SK-N-SH (cell line): Measurements from ENCODE around the gene BBIP1. TPM values are rescaled to one million over a fixed set of nuclear protein-coding genes. Genes with fewer than 3 reads are reported as not detected.

Experiments used
- CTCF ChIA-PET: fragments of 300-600, 350-600 bp; formaldehyde crosslinking; extraction: SDS; loops from one replicate; lab custom pipeline; 2021; lab: Yijun Ruan, JAX
- POLR2A ChIA-PET: fragments of 350-600 bp; sonication (Branson Sonifier 250); formaldehyde crosslinking; extraction: SDS; loops from one replicate; lab custom pipeline; 2020; ENCODE audit warnings: antibody characterized with exemption, inconsistent platforms; lab: Yijun Ruan, JAX
- DNase-seq: peaks from one replicate; pipeline ENCODE4 v3.0.0; 2012
- H2AFZ ChIP-seq: fragments of 200-600 bp; sonication (generic); 2 replicates; pipeline ENCODE4 v1.8.1; 2016; ENCODE audit warnings: antibody characterized with exemption, mild to moderate bottlenecking, low read depth
- H3F3A ChIP-seq: fragments of 200-600 bp; sonication (generic); replicated peaks from 2 replicates; pipeline ENCODE3; 2016; ENCODE audit warnings: antibody characterized with exemption, mild to moderate bottlenecking; ENCODE audit not compliant: insufficient read depth
- H3K27ac ChIP-seq, 2 experiments: fragments of 200-500 bp in 1 of 2; fragments of 200-600 bp in 1 of 2; sonication (Bioruptor generic) in 1 of 2; sonication (generic), shearing (Covaris generic) in 1 of 2; 2 replicates each; pipeline versions ENCODE4 v1.5.1 to v1.6.1; 2014 to 2016; ENCODE audit warnings: low read depth in 2 of 2, inconsistent platforms in 1 of 2, low read length in 1 of 2, mild to moderate bottlenecking in 1 of 2, mixed read lengths in 1 of 2
- H3K27me3 ChIP-seq: fragments of 200-600 bp; sonication (generic), shearing (Covaris generic); 2 replicates; pipeline ENCODE4 v1.6.1; 2016; ENCODE audit warnings: mixed run types; ENCODE audit not compliant: insufficient read depth
- H3K36me3 ChIP-seq, 2 experiments: fragments of 200-500 bp in 1 of 2; fragments of 200-600 bp in 1 of 2; sonication (Bioruptor generic) in 1 of 2; sonication (generic) in 1 of 2; replicated peaks in 1 of 2; 2 replicates each; pipeline versions ENCODE3 to v1.5.1; 2014 to 2016; ENCODE audit warnings: low read length in 1 of 2, mild to moderate bottlenecking in 1 of 2; ENCODE audit not compliant: insufficient read depth in 2 of 2, control insufficient read depth in 1 of 2
- H3K4me1 ChIP-seq, 2 experiments: fragments of 200-500 bp in 1 of 2; fragments of 200-600 bp in 1 of 2; sonication (Bioruptor generic) in 1 of 2; sonication (generic), shearing (Covaris generic) in 1 of 2; 2 replicates each; pipeline versions ENCODE4 v1.5.1 to v1.6.1; 2014 to 2016; ENCODE audit warnings: low read depth in 1 of 2, low read length in 1 of 2, mixed run types in 1 of 2; ENCODE audit not compliant: insufficient read depth in 2 of 2, control insufficient read depth in 1 of 2
- H3K4me2 ChIP-seq: fragments of 200-600 bp; sonication (generic), shearing (Covaris generic); 2 replicates; pipeline ENCODE4 v1.6.1; 2017; ENCODE audit warnings: mixed run types
- H3K4me3 ChIP-seq, 2 experiments: fragments of 200-500 bp in 1 of 2; fragments of 200-600 bp in 1 of 2; sonication (Bioruptor generic) in 1 of 2; sonication (generic), shearing (Covaris generic) in 1 of 2; 2 replicates each; pipeline versions ENCODE4 v1.5.1 to v1.8.1; 2014 to 2016; ENCODE audit warnings: low read depth in 2 of 2, inconsistent platforms in 1 of 2, low read length in 1 of 2, mild to moderate bottlenecking in 1 of 2, mixed read lengths in 1 of 2, moderate library complexity in 1 of 2
- H3K79me2 ChIP-seq: fragments of 200-600 bp; sonication (generic); 2 replicates; pipeline ENCODE4 v1.8.1; 2017; ENCODE audit warnings: mild to moderate bottlenecking; ENCODE audit not compliant: insufficient read depth
- H3K9ac ChIP-seq: fragments of 200-600 bp; sonication (generic); 2 replicates; pipeline ENCODE4 v1.6.1; 2017; ENCODE audit warnings: mixed run types
- H3K9me2 ChIP-seq: fragments of 200-600 bp; sonication (generic); 2 replicates; pipeline ENCODE4 v1.6.1; 2017; ENCODE audit warnings: mixed run types
- H3K9me3 ChIP-seq: fragments of 200-600 bp; sonication (generic); 2 replicates; pipeline ENCODE4 v1.6.1; 2017; ENCODE audit warnings: mixed run types, mild to moderate bottlenecking, moderate library complexity
- H4K20me1 ChIP-seq: fragments of 200-600 bp; sonication (generic); 2 replicates; pipeline ENCODE4 v1.6.1; 2017; ENCODE audit warnings: mild to moderate bottlenecking, mixed run types; ENCODE audit not compliant: insufficient read depth
- EZH2phosphoT487 ChIP-seq: fragments of 200-600 bp; sonication (generic); IDR thresholded peaks from 2 replicates; pipeline ENCODE4 v1.6.1; 2017; ENCODE audit warnings: low read depth, mixed run types, mild to moderate bottlenecking, antibody characterized with exemption, moderate library complexity, borderline replicate concordance
- FOXM1 ChIP-seq: IDR thresholded peaks from 2 replicates; pipeline ENCODE4 v1.4.0; 2012; ENCODE audit warnings: low read depth, mild to moderate bottlenecking
- GABPA ChIP-seq: IDR thresholded peaks from 2 replicates; pipeline ENCODE4 v1.4.0; 2012; ENCODE audit warnings: low read depth, mild to moderate bottlenecking
- IRF3 ChIP-seq: fragments of 150-350 bp; IDR thresholded peaks from 2 replicates; pipeline ENCODE4 v1.6.1; 2016; ENCODE audit warnings: mild to moderate bottlenecking, low read depth, low read length
- JUND ChIP-seq: IDR thresholded peaks from 2 replicates; pipeline ENCODE4 v1.4.0; 2012
- MAX ChIP-seq: IDR thresholded peaks from 2 replicates; pipeline ENCODE4 v1.4.0; 2012; ENCODE audit warnings: low read depth
- MEF2A ChIP-seq: IDR thresholded peaks from 2 replicates; pipeline ENCODE4 v1.4.0; 2012; ENCODE audit warnings: low read depth, borderline replicate concordance
- NRF1 ChIP-seq: IDR thresholded peaks from 2 replicates; pipeline ENCODE4 v1.6.1; 2012; ENCODE audit warnings: low read depth, mild to moderate bottlenecking, low read length
- POLR2AphosphoS5 ChIP-seq: IDR thresholded peaks from 2 replicates; pipeline ENCODE4 v1.6.1; 2012; ENCODE audit warnings: low read depth, low read length
- RAD21 ChIP-seq: IDR thresholded peaks from 2 replicates; pipeline ENCODE4 v1.6.1; 2012; ENCODE audit warnings: mild to moderate bottlenecking, low read length
- REST ChIP-seq: IDR thresholded peaks from 2 replicates; pipeline ENCODE4 v1.6.1; 2012; ENCODE audit warnings: mild to moderate bottlenecking, low read depth, low read length, moderate library complexity
- RFX5 ChIP-seq: IDR thresholded peaks from 2 replicates; pipeline ENCODE4 v1.6.1; 2012; ENCODE audit warnings: mild to moderate bottlenecking, improper control_type of control experiment, low read length
- RXRA ChIP-seq: IDR thresholded peaks from 2 replicates; pipeline ENCODE4 v1.4.0; 2012; ENCODE audit warnings: low read depth, mild to moderate bottlenecking, borderline replicate concordance
- TAF1 ChIP-seq: IDR thresholded peaks from 2 replicates; pipeline ENCODE4 v1.6.1; 2012; ENCODE audit warnings: low read depth, mild to moderate bottlenecking, low read length, moderate library complexity, borderline replicate concordance
- TCF12 ChIP-seq: IDR thresholded peaks from 2 replicates; pipeline ENCODE4 v1.4.0; 2012
- TEAD4 ChIP-seq: IDR thresholded peaks from 2 replicates; pipeline ENCODE4 v1.4.0; 2012; ENCODE audit warnings: mild to moderate bottlenecking, borderline replicate concordance; ENCODE audit not compliant: insufficient read depth
- USF1 ChIP-seq: IDR thresholded peaks from 2 replicates; pipeline ENCODE4 v1.4.0; 2012; ENCODE audit warnings: low read depth, borderline replicate concordance
- YY1 ChIP-seq: IDR thresholded peaks from 2 replicates; pipeline ENCODE4 v1.4.0; 2012; ENCODE audit warnings: low read depth, mild to moderate bottlenecking
- ZBTB33 ChIP-seq: IDR thresholded peaks from 2 replicates; pipeline ENCODE4 v1.4.0; 2012; ENCODE audit warnings: low read depth, borderline replicate concordance
- WGBS: methylation state at CpG from one replicate; pipeline ENCODE4 v1.1.6; 2017; ENCODE audit warnings: low lambda C conversion rate; 5-methylcytosine and 5-hydroxymethylcytosine counted together
- polyA plus RNA-seq, 3 experiments: library from polyadenylated mRNA; depleted of rRNA; stranded (reverse); fragments of >200 nt; gene quantifications; 2 replicates each; pipeline ENCODE4 v1.2.3, GENCODE V29; 2012

The BBIP1 gene
- polyA plus RNA-seq, 1 of the 3 experiments (the other 2 are of a cell fraction) = 16.2 TPM

DNA sequence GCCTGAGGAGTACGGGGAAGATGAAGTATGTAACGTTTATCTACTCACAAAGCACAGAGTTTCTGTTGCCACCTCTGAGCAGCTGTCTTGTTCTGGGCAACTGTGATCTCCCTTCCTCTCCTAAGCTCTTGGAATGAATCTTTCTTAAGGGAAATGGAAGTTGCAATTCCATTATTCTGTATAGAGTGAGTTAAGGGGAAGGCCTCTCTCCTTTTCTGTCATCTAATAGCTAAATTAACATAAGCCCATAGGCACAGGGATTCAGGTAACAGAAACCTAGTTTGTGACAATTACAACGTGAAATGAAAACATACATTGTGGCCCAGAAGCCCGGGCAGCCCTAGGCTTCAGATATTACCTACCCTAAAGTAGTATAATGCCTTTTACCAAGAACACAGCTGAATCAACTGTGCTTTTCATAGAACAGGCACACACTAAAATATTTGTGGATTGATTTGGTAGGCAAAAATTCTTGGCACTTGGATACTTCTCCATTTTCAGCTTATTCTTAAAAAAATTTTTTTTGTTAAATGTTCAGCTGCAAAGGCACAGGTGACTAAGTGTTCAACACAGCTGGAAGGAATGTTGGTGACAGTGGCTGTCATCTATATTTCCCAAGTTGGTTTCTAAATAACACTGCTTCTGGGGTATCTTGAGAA, 51.0 kb downstream of the BBIP1 start:
- no peaks in the 10 kb centered on the region for H3K9me2 ChIP-seq
- H3K27ac ChIP-seq = 0 out of 4 replicates have a peak overlapping the region, but pooled peaks of 1 of the 2 experiments have one; percentile 53
- H2AFZ ChIP-seq = no peak overlapping the region
- H3K9ac ChIP-seq = no peak overlapping the region
- DNase-seq = no peak
- 93% methylated on average over 4 of the region's 4 CpGs for WGBS
- CTCF ChIA-PET = interaction anchor here (0.7 to 2.1 kb wide), 3 partner anchors 10 to 122 kb away, joined by 3 to 8 read pairs (median 3); no protein-coding TSS in a partner anchor
- no peaks in the 10 kb centered on the region for H3K27me3 ChIP-seq
- H4K20me1 ChIP-seq = no peaks in the 10 kb centered on the region; the same call in 1 of the 2 replicates
- H3K9me3 ChIP-seq = no peaks in the 10 kb centered on the region
- no peaks in the 10 kb centered on the region for H3F3A ChIP-seq
- no peak overlapping the region for H3K4me2 ChIP-seq
- H3K36me3 ChIP-seq = no peaks in the 10 kb centered on the region
- TF ChIP-seq USF1 = no peak
- no peak for TF ChIP-seq TAF1
- TF ChIP-seq ZBTB33 = no peak
- no peak for TF ChIP-seq JUND
- no peak for TF ChIP-seq MAX
- TF ChIP-seq IRF3 = no peak
- no peak for TF ChIP-seq REST
- no peak for TF ChIP-seq NRF1
- TF ChIP-seq TEAD4 = no peak
- TF ChIP-seq FOXM1 = no peak
- no peak for TF ChIP-seq RAD21
- TF ChIP-seq TCF12 = no peak
- TF ChIP-seq EZH2phosphoT487 = no peak
- no peak for TF ChIP-seq POLR2AphosphoS5
- no peak for TF ChIP-seq RFX5
- no peak for TF ChIP-seq GABPA
- TF ChIP-seq MEF2A = no peak
- no peak for TF ChIP-seq RXRA
- no peak for TF ChIP-seq YY1
- TF ChIP-seq, all 33 proteins: peak for 0
- peaks cover 4% of the 10 kb centered on the region; the same call in 1 of the 2 replicates for H3K79me2 ChIP-seq
- H3K4me3 ChIP-seq = no peak overlapping the region
- POLR2A ChIA-PET = no interaction called here
- peaks cover 0 to 25% of the 10 kb centered on the region in 2 experiments; a peak in 2 of 4 replicates for H3K4me1 ChIP-seq
